Psoas muscle (tissue), 8 donors: ENCODE results near the gene FAM81B. TPM values are rescaled to one million over a fixed set of nuclear protein-coding genes. Genes with fewer than 3 reads are reported as not detected.

Experiments
- ATAC-seq, 4 donors: fragments of 200-7000 bp; cut with Tn5 transposase; one replicate each; pipeline ENCODE4 v1.9.1; 2020; ENCODE audit warnings: moderate library complexity in 3 of 4, mild to moderate bottlenecking in 2 of 4
- DNase-seq, 2 donors: peaks; one replicate each; pipeline ENCODE4 v3.0.0-alpha.2; 2020
- H3K27ac ChIP-seq: fragments of 200-600 bp; one replicate; pipeline ENCODE4 v1.8.0; 2022
- H3K27me3 ChIP-seq, 3 donors: fragments of 200-600 bp in 1 of 3; one replicate each; pipeline versions ENCODE4 v1.6.1 to v1.8.0; 2013 to 2022; ENCODE audit warnings: low read length in 2 of 3, mild to moderate bottlenecking in 2 of 3, moderate library complexity in 1 of 3; ENCODE audit not compliant: insufficient read depth in 3 of 3
- H3K36me3 ChIP-seq, 2 donors: fragments of 200-600 bp in 1 of 2; one replicate each; pipeline versions ENCODE4 v1.6.1 to v1.8.0; 2013 to 2022; ENCODE audit warnings: low read depth in 1 of 2, mild to moderate bottlenecking in 1 of 2, moderate library complexity in 1 of 2; ENCODE audit not compliant: insufficient read depth in 1 of 2
- H3K4me1 ChIP-seq: fragments of 200-600 bp; one replicate; pipeline ENCODE4 v1.8.0; 2022
- H3K4me3 ChIP-seq: fragments of 200-600 bp; one replicate; pipeline ENCODE4 v1.8.0; 2022; ENCODE audit warnings: mild to moderate bottlenecking
- H3K9me3 ChIP-seq: fragments of 200-600 bp; one replicate; pipeline ENCODE4 v1.8.0; 2022
- WGBS, 3 donors: extraction: QIAGEN DNeasy Blood & Tissue Kit; methylation state at CpG; one replicate each; pipeline versions ENCODE4 v1.1.6 to v1.1.7; 2013; 5-methylcytosine and 5-hydroxymethylcytosine counted together
- intact Hi-C, 2 donors: fragments of 100-400 bp; cut with DNase I; formaldehyde crosslinking; loops; one replicate each; pipeline versions ENCODE4 v1.11.0 to v1.14.2; 2022
- polyA plus RNA-seq, 3 donors: library from polyadenylated mRNA; stranded (reverse); fragments of 200-250 nt; gene quantifications; one replicate each; pipeline ENCODE4 v1.2.3, GENCODE V29; 2013
- total RNA-seq, 4 donors: library from RNA; stranded (reverse); fragmentation: NEBNext Ultra II Directional in 2 of 4; extraction: Animal tissue kit (Norgen Biotek cat#: 25700) in 2 of 4; gene quantifications; one replicate each; pipeline versions ENCODE4 v1.2.1 to v1.2.4, GENCODE V29; 2021 to 2023
- TF ChIP-seq, protein P1 (sequence below): fragments of 200-600 bp; IDR thresholded peaks from one replicate; pipeline ENCODE4 v1.8.0; 2022; ENCODE audit warnings: antibody characterized with exemption
- donor health status: healthy with polysubstance abuse.
- donor health status: DM: no; HTN: no; CAD: no; lungs with moderate emphysema.
- donor health status: Bipolar disorder and iron deficiency.
- donor health status: healthy.
- donor health status: DM: yes; HTN: yes; CAD: no.
- donor health status: DM: no; HTN: no; CAD: no.
- donor health status: DM: no; HTN: no; CAD: no.
- donor health status: DM: yes; HTN: yes; CAD: no.

The FAM81B gene
- total and polyA plus RNA-seq, 7 donors: not detected

DNA sequence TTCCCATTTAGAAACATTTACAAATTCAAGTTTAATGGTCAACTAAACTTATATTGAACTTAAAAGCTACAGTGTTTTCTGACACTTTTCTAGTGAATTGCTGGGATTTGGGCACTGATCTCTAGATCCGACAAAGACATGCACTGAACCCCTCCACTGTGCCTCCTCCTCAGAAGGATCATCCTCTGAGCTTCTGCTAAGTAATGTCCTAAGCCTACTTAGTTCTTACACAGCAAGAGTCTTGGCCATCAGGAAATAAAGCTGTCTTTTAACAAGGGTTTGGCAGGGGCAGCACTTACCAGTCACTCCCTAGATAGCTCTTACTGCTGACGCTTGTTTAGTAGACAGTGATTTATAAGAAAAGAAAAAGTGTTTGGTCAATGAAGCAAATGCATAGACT is 50.5 kb downstream of the FAM81B start:
- Histone ChIP-seq H3K4me3 (no peak overlapping the region), H3K4me1 (no peaks in the 10 kb centered on the region), H3K27me3 (no peaks in the 10 kb centered on the region), H3K36me3 (no peaks in the 10 kb centered on the region), H3K9me3 (no peaks in the 10 kb centered on the region), H3K27ac (no peak overlapping the region)
- TF ChIP-seq, protein P1, sequence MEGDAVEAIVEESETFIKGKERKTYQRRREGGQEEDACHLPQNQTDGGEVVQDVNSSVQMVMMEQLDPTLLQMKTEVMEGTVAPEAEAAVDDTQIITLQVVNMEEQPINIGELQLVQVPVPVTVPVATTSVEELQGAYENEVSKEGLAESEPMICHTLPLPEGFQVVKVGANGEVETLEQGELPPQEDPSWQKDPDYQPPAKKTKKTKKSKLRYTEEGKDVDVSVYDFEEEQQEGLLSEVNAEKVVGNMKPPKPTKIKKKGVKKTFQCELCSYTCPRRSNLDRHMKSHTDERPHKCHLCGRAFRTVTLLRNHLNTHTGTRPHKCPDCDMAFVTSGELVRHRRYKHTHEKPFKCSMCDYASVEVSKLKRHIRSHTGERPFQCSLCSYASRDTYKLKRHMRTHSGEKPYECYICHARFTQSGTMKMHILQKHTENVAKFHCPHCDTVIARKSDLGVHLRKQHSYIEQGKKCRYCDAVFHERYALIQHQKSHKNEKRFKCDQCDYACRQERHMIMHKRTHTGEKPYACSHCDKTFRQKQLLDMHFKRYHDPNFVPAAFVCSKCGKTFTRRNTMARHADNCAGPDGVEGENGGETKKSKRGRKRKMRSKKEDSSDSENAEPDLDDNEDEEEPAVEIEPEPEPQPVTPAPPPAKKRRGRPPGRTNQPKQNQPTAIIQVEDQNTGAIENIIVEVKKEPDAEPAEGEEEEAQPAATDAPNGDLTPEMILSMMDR: no peak
- DNase-seq (no peak), ATAC-seq (no peak)
- intact Hi-C loops: no loop called here
- WGBS, 3 donors: 84 to 92% (median 90%) methylated on average over 2 of the region's 2 CpGs

DNA sequence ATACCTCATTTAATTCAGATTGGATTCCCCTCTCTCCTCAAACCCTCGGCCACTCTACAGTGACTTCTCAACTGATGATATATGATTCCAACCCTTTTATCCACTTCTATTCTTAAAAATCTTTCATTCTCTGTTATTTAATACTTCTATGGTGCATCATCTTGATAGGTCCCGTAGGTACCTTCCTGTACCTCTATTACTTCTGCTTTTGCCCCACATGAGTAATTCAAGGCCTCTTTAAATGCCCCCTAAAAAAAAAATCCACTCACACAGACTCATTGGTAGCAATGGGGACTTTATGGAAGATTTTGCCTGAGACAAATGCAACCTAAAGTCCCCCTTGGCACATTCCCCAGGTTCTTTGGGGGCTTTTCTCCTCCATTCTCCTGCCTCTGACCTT is 54.3 kb downstream of the FAM81B start:
- Histone ChIP-seq H3K36me3 (no peaks in the 10 kb centered on the region), H3K27ac (no peak overlapping the region), H3K27me3 (no peaks in the 10 kb centered on the region), H3K4me1 (no peaks in the 10 kb centered on the region), H3K4me3 (no peak overlapping the region), H3K9me3 (no peaks in the 10 kb centered on the region)
- no peak for ATAC-seq
- intact Hi-C loops: no loop called here
- no peak for DNase-seq
- TF ChIP-seq, protein P1: no peak
- WGBS, 3 donors: 73 to 83% (median 82%) methylated on average over 2 of the region's 2 CpGs

DNA sequence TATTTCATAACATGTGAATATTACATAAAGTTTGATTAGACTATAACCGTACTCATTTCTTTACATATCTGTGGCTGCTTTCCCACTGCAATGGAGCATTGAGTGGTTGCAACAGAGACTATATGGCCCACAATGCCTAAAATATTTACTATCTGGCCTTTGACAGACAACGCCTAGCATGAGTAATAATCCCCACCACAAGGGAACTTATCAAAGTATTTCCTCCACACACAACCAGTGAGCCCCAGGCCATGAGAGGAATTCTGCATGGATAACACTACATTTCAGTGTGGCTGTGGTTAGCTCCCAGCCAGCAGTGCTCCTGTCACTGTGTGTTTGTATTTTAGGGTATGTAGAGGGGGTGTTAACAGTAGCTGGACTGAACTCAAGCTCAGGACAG is 54.8 kb downstream of the FAM81B start:
- H3K27ac ChIP-seq: no peak overlapping the region
- H3K36me3 ChIP-seq: no peaks in the 10 kb centered on the region
- no peak overlapping the region for H3K4me3 ChIP-seq
- H3K4me1 ChIP-seq: no peaks in the 10 kb centered on the region
- TF ChIP-seq, protein P1: no peak
- no peaks in the 10 kb centered on the region for H3K9me3 ChIP-seq
- WGBS, 3 donors: 85 to 95% (median 93%) methylated on average over 2 of the region's 2 CpGs
- ATAC-seq (no peak), DNase-seq (no peak)
- intact Hi-C loops: no loop called here
- no peaks in the 10 kb centered on the region for H3K27me3 ChIP-seq

DNA sequence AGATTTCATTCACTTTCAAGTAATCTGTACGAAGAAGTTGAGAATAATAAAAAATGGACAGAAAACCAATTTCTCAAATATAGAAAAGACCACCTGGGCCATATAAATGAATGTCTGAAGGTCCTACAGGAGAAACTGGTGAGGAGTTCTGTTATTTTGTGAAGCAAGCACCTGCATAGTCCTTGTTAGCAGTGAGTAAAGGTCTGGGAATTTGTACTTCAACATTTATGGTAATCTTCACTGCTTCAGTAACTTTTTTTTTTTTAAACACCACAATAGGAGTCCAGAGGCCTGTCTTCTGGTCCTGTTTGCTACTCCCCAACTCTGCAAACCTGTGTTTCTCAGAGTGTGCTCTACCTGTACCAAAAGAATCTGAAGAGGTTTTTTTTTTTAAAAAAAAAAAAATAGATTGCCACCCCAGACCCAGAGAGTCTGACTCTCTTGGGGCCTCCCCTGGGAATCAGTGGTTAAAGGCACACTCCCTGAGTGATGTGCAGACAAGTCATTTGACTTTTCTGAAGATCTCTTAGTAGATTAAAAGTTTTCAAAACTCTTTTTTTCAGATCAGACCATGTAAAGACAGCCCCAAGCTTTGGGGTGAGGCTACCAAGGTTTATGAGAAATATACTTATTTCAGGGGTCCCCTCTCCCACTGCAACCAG is 55.5 kb downstream of the FAM81B start:
- TF ChIP-seq, protein P1: no peak
- DNase-seq (no peak), ATAC-seq (no peak)
- H3K27ac ChIP-seq: no peak overlapping the region
- no peaks in the 10 kb centered on the region for H3K9me3 ChIP-seq
- no peak overlapping the region for H3K4me3 ChIP-seq
- no peaks in the 10 kb centered on the region for H3K4me1 ChIP-seq
- H3K27me3 ChIP-seq: no peaks in the 10 kb centered on the region
- intact Hi-C loops: no loop called here
- H3K36me3 ChIP-seq: no peaks in the 10 kb centered on the region
- 89 to 92% (median 89%) methylated on average over 1 of the region's 1 CpG for whole genome bisulfite sequencing, 3 donors

DNA sequence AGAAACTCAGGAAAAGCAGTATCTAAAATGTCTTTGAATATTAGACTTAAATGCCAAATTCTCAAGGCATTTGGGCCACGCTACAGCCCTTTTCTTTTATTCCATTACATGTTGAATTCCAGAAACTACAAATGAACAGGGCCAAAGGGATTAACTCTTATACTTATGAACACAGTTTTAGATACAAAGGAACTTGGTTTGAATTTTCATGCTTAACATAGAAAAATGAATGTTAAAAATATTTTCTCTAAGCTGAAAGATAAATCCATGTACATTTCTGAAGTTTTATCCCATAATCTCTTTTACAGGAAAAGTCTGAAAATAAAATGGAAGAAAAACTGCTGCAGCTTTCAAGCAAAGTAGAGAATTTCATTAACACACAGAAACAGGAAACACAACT is 56.8 kb downstream of the FAM81B start:
- no peaks in the 10 kb centered on the region for H3K27me3 ChIP-seq
- WGBS, 3 donors: 39 to 67% (median 60%) methylated on average over 1 of the region's 1 CpG

More for the DNA sequence above, 56.8 kb downstream of the FAM81B start:
- TF ChIP-seq, protein P1: no peak
- H3K4me1 ChIP-seq: no peaks in the 10 kb centered on the region
- no peak overlapping the region for H3K4me3 ChIP-seq
- no peak for DNase-seq
- H3K9me3 ChIP-seq: no peaks in the 10 kb centered on the region
- H3K36me3 ChIP-seq: no peaks in the 10 kb centered on the region
- intact Hi-C loops: no loop called here
- ATAC-seq: no peak
- H3K27ac ChIP-seq: no peak overlapping the region
